OCI-M1 (cell line): ENCODE results near the gene OPTC.
"Not testable (repeated sequence)": the region's sequence is repeated elsewhere in the genome, so short reads cannot be mapped to it uniquely, and the experiment has no call there.

Source experiments
- DNase-seq: peaks from one replicate; lab custom pipeline; 2025; lab: John Stamatoyannopoulos, UW

Gene OPTC

GRCh38 chr1:203517426-203518110 lies 23.6 kb downstream of the OPTC start:
- no peak for DNase-seq

- not testable (repeated sequence) for DNase-seq
Measured at GRCh38 chr1:203518139-203518538, 24.2 kb downstream of the OPTC start.

- no peak for DNase-seq
Measured at GRCh38 chr1:203518541-203518940, 24.6 kb downstream of the OPTC start.

GRCh38 chr1:203519053-203519840 lies 25.3 kb downstream of the OPTC start:
- DNase-seq = peak; percentile 18

GRCh38 chr1:203519896-203520295 lies 25.9 kb downstream of the OPTC start:
- DNase-seq = no peak

- DNase-seq = peak; percentile 15
Measured at GRCh38 chr1:203520315-203520714, 26.4 kb downstream of the OPTC start.

GRCh38 chr1:203521074-203521794 lies 27.3 kb downstream of the OPTC start:
- no peak for DNase-seq

- DNase-seq = no peak
Measured at GRCh38 chr1:203521812-203522211, 27.9 kb downstream of the OPTC start.

- no peak for DNase-seq
Measured at GRCh38 chr1:203522237-203522636, 28.3 kb downstream of the OPTC start.

GRCh38 chr1:203523667-203524066 lies 29.7 kb downstream of the OPTC start:
- no peak for DNase-seq

GRCh38 chr1:203524152-203524551 lies 30.2 kb downstream of the OPTC start:
- no peak for DNase-seq

- no peak for DNase-seq
Measured at GRCh38 chr1:203524824-203525223, 30.9 kb downstream of the OPTC start.

- no peak for DNase-seq
Measured at GRCh38 chr1:203525685-203526084, 31.7 kb downstream of the OPTC start.

GRCh38 chr1:203526130-203526529 lies 32.2 kb downstream of the OPTC start:
- no peak for DNase-seq

- DNase-seq = no peak
Measured at GRCh38 chr1:203526572-203526971, 32.6 kb downstream of the OPTC start.

- DNase-seq = no peak
Measured at GRCh38 chr1:203527013-203527412, 33.1 kb downstream of the OPTC start.

GRCh38 chr1:203528063-203528462 lies 34.1 kb downstream of the OPTC start:
- DNase-seq = no peak

GRCh38 chr1:203528976-203529835 lies 35.3 kb downstream of the OPTC start:
- no peak for DNase-seq

- no peak for DNase-seq
Measured at GRCh38 chr1:203531063-203531462, 37.1 kb downstream of the OPTC start.

GRCh38 chr1:203534012-203534411 lies 40.1 kb downstream of the OPTC start:
- no peak for DNase-seq

GRCh38 chr1:203534526-203534925 lies 40.6 kb downstream of the OPTC start:
- no peak for DNase-seq

- DNase-seq = no peak
Measured at GRCh38 chr1:203536575-203536974, 42.6 kb downstream of the OPTC start.
